Nephron (organoid): ENCODE data around the gene ESRRG.

Source experiments
- H3K27ac Mint-ChIP-seq, 3 experiments: 2 replicates each; pipeline ENCODE4 v1.8.0; 2020; ENCODE audit warnings: mixed read lengths in 3 of 3, mild to moderate bottlenecking in 2 of 3, moderate library complexity in 1 of 3
- H3K27me3 Mint-ChIP-seq: 2 replicates; pipeline ENCODE4 v1.8.0; 2021; ENCODE audit warnings: low read depth, mild to moderate bottlenecking, moderate library complexity, mixed read lengths
- H3K36me3 Mint-ChIP-seq: 2 replicates; pipeline ENCODE4 v1.8.0; 2020; ENCODE audit warnings: low read depth, mixed read lengths
- H3K4me1 Mint-ChIP-seq: 2 replicates; pipeline ENCODE4 v1.8.0; 2020; ENCODE audit warnings: mixed read lengths
- H3K4me3 Mint-ChIP-seq, 3 experiments: 2 replicates each; pipeline ENCODE4 v1.8.0; 2020; ENCODE audit warnings: mild to moderate bottlenecking in 3 of 3, mixed read lengths in 3 of 3, moderate library complexity in 2 of 3
- H3K9me3 Mint-ChIP-seq: 2 replicates; pipeline ENCODE4 v1.8.0; 2020; ENCODE audit warnings: mixed read lengths
- CTCF ChIP-seq, 3 experiments: fragments of 200-600 bp; sonication (generic); IDR thresholded peaks; one replicate each; pipeline ENCODE4 v1.5.0; 2021; ENCODE audit warnings: antibody characterized with exemption in 3 of 3; ENCODE audit not compliant: unreplicated experiment in 3 of 3

ESRRG gene

DNA sequence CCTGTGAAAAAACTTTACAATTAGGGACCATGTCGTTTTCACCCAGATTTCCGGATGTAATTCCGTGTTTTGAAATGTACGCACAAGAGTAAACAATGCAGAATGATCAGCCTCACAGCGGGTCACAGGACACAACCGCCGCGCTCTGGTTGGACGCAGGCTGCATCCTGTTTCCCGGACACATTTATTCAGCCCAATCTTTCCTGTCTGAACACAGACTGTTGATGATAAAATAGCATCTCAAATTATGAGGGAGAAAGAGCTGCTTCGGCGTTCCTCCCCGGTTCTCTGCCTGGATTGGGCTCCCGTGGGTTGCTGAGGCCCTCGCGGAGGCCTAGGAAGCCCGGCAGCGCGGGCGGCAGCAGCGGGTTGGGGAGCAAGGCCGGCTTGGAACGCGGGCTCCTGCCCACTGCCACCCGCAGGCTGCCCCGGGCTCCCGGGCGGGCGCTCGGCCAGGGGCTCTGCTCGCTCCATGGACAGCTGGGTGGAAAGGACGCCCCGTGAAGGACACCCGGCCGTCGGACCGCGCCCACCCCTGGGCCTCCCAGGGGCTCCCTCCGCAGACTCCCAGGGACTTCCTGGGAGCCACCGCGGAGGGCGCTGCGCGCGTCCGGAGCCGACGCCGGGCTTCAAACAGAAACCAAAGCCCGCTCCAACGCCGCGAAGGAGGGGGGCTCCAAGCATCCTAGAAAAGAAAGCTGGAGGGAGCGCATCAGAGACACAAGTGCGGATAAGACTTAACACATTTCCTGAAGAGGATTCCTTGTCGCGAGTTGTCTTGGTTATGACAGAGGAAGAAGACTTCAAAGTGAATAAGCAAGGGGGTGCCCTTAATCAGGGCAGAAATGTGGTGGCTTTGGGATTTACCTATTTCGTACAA lies 122.3 kb downstream of the ESRRG start:
- H3K27ac Mint-ChIP-seq: peak overlapping the region; percentile 93 to 95 (median 93)
- H3K4me1 Mint-ChIP-seq: peaks cover 40% of the 10 kb centered on the region
- TF ChIP-seq CTCF (IDR thresholded peaks at IDR 0.05; ENCODE audit: unreplicated experiment in 3 of 3): peak; percentile 43 to 58 (median 53)
- H3K27me3 Mint-ChIP-seq: no peaks in the 10 kb centered on the region
- H3K9me3 Mint-ChIP-seq: no peaks in the 10 kb centered on the region
- no peaks in the 10 kb centered on the region for H3K36me3 Mint-ChIP-seq
- H3K4me3 Mint-ChIP-seq: peak overlapping the region; percentile 84 to 95 (median 90)

DNA sequence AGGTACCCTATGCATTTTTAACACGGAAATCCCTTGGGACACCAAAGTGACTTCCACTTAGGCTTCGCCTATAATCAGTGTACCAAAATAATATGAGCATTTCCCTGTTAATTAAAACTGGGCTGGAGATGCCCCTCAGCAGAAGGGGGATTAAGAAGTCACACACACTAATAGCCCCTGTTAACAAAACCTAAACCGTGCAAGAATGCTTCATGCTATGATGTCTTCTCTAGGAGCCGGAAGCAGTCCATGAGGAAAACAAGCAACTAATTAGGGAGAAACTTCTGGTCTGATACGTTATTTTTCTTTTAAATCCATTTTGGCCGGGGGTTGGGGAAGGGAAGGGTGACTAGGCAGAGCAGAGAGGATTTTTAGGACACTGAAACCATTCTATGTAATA lies 123.4 kb downstream of the ESRRG start:
- Mint-ChIP-seq H3K27ac (peak overlapping the region; percentile 93 to 95 (median 93)), H3K36me3 (no peaks in the 10 kb centered on the region), H3K27me3 (no peaks in the 10 kb centered on the region), H3K4me3 (peak overlapping the region; percentile 79 to 95 (median 84)), H3K9me3 (no peaks in the 10 kb centered on the region), H3K4me1 (peaks cover 30% of the 10 kb centered on the region)
- no peak for TF ChIP-seq CTCF (IDR thresholded peaks at IDR 0.05; ENCODE audit: unreplicated experiment in 3 of 3)

GRCh38 chr1:216598448-216598847 lies 124.8 kb downstream of the ESRRG start:
- no peak for TF ChIP-seq CTCF (IDR thresholded peaks at IDR 0.05; ENCODE audit: unreplicated experiment in 3 of 3)
- no peak overlapping the region for H3K4me3 Mint-ChIP-seq
- no peak overlapping the region for H3K27ac Mint-ChIP-seq
- H3K9me3 Mint-ChIP-seq: no peaks in the 10 kb centered on the region
- no peaks in the 10 kb centered on the region for H3K27me3 Mint-ChIP-seq
- H3K36me3 Mint-ChIP-seq: no peaks in the 10 kb centered on the region
- peaks cover 19% of the 10 kb centered on the region for H3K4me1 Mint-ChIP-seq

DNA sequence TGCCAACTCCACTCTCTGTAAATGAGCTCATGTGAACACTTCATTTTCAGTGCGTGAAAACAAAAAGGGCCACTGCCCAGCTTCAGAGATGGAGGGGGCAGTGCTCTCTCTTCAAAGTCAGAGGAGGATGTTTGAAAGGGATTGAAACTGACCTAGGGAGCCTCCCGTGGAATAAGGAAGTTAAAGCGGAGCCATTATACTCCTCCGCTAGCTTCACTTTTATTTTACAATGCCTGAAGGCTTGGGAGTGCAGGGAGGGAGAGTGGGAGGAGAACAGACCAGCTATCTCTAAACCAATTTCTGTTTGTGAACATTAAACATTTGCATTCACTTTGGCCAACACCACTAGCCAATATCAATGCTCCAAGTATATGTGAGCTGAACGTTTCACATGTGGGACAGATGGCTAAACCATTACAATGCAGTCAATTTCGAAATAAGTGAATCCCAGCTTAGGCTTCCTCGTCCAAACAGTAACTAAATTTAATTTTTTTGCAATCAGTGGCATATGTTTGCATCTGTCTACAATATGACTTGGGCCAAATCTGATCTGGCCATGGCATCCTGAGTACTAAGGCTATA lies 126.9 kb downstream of the ESRRG start:
- no peak for TF ChIP-seq CTCF (IDR thresholded peaks at IDR 0.05; ENCODE audit: unreplicated experiment in 3 of 3)
- H3K9me3 Mint-ChIP-seq: no peaks in the 10 kb centered on the region
- H3K4me3 Mint-ChIP-seq: no peak overlapping the region
- no peaks in the 10 kb centered on the region for H3K27me3 Mint-ChIP-seq
- peaks cover 9% of the 10 kb centered on the region for H3K4me1 Mint-ChIP-seq
- no peak overlapping the region for H3K27ac Mint-ChIP-seq
- no peaks in the 10 kb centered on the region for H3K36me3 Mint-ChIP-seq

DNA sequence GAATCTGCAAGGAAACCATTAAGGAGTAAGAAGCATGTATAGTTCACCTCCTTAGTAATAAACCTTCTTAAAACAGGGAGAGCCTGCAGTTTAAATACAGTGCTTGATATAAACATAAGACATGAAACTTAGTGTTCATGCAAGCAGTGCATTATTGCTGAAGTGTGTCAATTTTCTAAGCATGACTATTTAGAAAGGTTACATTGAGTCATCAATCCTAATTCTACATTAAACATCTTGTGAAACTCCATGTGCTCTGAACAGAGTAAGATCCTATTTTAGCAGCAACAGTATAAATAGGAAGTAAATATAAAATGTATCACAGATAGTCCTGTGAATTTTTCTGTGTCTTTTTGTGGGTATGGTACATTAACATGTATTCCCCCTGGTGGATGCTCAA lies 135.5 kb downstream of the ESRRG start:
- no peaks in the 10 kb centered on the region for H3K27me3 Mint-ChIP-seq
- H3K4me3 Mint-ChIP-seq: no peak overlapping the region
- H3K9me3 Mint-ChIP-seq: peaks cover 3% of the 10 kb centered on the region
- no peak overlapping the region for H3K27ac Mint-ChIP-seq
- H3K36me3 Mint-ChIP-seq: peaks cover 8% of the 10 kb centered on the region
- no peaks in the 10 kb centered on the region for H3K4me1 Mint-ChIP-seq
- no peak for TF ChIP-seq CTCF (IDR thresholded peaks at IDR 0.05; ENCODE audit: unreplicated experiment in 3 of 3)
